Upper lobe of left lung (tissue), 4 donors: ENCODE data around the gene HSPBP1.

ENCODE experiments used
- EP300 ChIP-seq, 4 donors: sonication (generic); formaldehyde crosslinking; IDR thresholded peaks; one replicate each; pipeline ENCODE4 v1.5.1; 2017; ENCODE audit warnings: antibody characterized with exemption in 4 of 4, control low read depth in 2 of 4
- TF ChIP-seq, protein P1 (sequence below), 6 experiments: fragments of 450-650 bp in 4 of 6; fragments of 200-600 bp in 2 of 6; sonication (generic) in 2 of 6; IDR thresholded peaks; one replicate each; pipeline ENCODE4 v1.5.1; 2016 to 2019; ENCODE audit warnings: antibody characterized with exemption in 6 of 6

DNA sequence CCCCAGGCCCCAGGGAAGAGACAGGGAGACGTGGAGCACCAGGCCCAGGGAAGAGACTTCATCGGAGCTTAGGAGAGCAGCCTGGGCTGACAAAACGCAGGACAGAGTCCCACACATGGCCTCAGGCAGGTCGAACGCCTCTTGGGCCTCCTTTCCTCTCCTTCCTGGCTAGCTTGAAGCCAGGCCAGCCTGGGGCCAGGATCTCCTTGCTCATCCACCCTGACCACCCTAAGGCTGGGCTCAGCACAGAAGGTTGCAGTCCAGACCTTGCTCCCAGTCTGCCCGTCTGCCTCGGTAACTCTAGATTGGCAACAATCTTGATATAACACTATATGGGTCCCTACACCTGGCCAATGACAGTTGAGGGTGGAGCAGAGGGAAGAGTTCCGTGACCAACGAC is 31.2 kb downstream of the HSPBP1 start:
- TF ChIP-seq EP300 (IDR thresholded peaks at IDR 0.05) = no peak
- TF ChIP-seq, protein P1, sequence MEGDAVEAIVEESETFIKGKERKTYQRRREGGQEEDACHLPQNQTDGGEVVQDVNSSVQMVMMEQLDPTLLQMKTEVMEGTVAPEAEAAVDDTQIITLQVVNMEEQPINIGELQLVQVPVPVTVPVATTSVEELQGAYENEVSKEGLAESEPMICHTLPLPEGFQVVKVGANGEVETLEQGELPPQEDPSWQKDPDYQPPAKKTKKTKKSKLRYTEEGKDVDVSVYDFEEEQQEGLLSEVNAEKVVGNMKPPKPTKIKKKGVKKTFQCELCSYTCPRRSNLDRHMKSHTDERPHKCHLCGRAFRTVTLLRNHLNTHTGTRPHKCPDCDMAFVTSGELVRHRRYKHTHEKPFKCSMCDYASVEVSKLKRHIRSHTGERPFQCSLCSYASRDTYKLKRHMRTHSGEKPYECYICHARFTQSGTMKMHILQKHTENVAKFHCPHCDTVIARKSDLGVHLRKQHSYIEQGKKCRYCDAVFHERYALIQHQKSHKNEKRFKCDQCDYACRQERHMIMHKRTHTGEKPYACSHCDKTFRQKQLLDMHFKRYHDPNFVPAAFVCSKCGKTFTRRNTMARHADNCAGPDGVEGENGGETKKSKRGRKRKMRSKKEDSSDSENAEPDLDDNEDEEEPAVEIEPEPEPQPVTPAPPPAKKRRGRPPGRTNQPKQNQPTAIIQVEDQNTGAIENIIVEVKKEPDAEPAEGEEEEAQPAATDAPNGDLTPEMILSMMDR (IDR thresholded peaks at IDR 0.05) = no peak
